LNCAP (cell line): ENCODE results near the gene NARS2.
A peak's percentile ranks its signal among the peaks of the same experiment; 100 is the strongest.

Experiments
- TF ChIP-seq, protein P1 (sequence below): fragments of 450-650 bp; IDR thresholded peaks from 2 replicates; pipeline ENCODE4 v1.5.1; 2017; ENCODE audit warnings: mild to moderate bottlenecking

Gene NARS2

DNA sequence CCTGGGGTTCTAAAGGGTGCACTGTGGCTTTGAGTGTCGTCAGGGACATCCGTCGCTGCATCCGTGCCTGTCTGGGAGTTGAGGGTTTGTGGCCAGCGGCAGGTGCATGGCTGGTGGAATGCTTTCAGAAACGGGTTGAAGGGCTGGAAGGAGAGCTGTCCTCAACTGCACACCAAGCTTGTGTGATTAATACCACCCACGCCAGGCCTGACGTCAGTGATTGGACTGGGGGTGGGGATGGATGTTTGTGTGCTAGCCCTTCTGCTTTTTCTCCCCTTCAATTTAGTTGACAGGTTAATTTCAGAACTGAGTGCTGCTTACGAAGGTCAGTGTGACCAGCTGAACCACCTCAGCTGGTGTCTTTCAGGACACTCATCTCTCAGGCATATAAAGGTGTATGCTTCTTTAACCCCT lies 153.9 kb downstream of the NARS2 start:
- TF ChIP-seq, protein P1, sequence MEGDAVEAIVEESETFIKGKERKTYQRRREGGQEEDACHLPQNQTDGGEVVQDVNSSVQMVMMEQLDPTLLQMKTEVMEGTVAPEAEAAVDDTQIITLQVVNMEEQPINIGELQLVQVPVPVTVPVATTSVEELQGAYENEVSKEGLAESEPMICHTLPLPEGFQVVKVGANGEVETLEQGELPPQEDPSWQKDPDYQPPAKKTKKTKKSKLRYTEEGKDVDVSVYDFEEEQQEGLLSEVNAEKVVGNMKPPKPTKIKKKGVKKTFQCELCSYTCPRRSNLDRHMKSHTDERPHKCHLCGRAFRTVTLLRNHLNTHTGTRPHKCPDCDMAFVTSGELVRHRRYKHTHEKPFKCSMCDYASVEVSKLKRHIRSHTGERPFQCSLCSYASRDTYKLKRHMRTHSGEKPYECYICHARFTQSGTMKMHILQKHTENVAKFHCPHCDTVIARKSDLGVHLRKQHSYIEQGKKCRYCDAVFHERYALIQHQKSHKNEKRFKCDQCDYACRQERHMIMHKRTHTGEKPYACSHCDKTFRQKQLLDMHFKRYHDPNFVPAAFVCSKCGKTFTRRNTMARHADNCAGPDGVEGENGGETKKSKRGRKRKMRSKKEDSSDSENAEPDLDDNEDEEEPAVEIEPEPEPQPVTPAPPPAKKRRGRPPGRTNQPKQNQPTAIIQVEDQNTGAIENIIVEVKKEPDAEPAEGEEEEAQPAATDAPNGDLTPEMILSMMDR: no peak

DNA sequence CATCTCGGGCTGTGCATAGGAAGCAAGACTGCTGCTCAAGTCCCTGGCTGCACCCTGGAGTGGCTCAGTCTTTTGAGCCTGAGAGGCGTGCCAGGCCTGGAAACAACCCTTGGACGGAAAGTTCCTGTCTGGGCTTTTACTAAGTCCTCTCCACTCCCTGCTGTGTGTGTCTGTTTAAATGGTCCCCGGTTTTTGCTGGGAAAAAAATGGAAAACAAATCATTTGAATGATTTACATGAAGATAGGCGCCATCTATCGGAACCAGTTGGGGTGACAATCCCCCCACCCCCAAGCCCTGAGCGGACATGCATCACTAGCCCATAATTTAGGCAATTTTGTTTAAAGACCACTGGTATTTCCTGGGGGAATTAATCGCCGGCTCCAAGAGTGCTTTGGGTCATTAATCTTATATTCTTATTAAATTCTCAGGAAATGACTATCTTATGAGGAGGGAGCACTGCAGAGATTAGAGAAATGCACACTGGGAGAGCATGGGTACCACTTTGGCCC lies 154.4 kb downstream of the NARS2 start:
- TF ChIP-seq, protein P1: peak; percentile 59

DNA sequence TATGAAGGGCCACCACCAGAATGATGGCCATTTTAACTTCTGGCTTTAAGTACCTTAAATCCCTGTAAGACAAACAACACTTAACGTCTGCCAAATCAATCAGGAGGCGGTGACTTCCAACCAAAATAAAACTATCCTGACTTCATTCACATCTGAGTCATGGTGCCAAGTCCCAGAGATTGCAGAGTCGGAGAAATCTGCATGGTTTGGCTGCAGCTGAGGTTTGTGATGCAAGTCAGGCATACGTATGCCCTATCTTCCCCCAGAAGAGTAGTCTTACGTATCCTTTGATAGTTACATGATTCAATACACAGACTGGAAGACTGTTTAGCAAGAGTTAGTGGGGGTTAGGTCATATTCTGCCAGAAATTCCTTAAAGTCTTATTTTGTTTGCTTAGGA lies 155.3 kb downstream of the NARS2 start:
- TF ChIP-seq, protein P1: no peak

DNA sequence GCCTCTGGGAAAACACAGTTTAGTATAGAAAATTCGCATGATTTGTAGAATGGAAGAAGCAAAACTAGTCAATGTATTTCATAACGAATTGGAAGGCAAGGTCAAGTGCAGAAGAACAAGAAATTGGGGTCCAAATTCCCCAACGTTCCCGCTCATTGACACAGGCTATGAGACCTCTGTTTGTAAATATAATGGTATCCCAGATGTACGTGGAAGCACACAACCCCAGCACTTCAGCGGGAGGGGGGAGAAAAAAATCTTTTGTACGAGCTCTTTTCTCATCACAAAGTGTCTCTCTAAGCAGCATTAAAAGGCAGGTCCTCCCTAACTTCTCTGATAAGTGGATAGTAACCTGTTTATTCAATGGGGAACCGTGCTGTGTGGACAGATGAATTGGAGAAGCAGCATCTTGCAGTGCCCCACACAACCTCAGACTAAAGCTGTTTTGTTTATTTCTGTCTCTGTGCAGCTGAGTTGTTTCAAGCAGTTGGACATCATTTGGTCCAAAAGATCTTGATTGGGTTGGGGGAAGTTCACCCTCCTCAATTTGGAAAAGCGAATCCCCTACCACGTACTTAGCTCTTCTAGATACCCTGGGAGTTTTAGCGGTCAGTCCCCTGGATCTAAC lies 156.0 kb downstream of the NARS2 start:
- TF ChIP-seq, protein P1: no peak

DNA sequence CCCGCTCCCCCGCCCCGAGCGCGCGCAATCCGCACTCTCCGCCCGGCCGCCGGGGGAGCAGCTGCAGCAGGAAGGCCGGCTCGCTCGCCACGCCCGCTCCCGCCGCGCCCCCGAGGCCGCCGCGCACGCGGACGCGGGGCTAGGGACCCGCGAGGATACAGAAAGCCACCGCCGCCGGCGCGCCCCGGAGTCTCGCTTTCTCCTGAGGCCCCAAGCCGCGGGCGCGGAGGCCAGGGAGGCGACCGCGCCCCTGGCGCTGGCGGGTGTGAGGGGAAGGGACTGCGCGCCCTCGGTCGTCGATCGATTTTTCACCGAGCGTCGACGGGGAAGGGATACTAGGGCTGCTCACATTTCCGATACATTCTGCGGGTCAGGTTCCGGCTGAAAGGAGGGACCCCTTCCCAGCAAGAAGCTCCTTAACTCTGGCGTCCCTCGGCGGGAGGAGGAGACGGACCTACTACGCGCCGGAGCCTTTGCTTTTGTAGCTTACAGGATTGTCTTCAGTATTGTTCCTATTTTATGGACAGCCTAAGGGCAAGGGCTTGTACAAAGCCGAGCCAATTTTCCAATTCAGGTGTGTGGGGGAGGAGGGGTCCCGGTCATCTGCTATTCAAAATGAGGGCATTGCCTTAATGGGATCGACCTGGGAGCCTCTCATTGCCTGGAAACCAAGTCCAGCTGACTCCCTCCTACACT lies 156.6 kb downstream of the NARS2 start:
- TF ChIP-seq, protein P1: no peak

DNA sequence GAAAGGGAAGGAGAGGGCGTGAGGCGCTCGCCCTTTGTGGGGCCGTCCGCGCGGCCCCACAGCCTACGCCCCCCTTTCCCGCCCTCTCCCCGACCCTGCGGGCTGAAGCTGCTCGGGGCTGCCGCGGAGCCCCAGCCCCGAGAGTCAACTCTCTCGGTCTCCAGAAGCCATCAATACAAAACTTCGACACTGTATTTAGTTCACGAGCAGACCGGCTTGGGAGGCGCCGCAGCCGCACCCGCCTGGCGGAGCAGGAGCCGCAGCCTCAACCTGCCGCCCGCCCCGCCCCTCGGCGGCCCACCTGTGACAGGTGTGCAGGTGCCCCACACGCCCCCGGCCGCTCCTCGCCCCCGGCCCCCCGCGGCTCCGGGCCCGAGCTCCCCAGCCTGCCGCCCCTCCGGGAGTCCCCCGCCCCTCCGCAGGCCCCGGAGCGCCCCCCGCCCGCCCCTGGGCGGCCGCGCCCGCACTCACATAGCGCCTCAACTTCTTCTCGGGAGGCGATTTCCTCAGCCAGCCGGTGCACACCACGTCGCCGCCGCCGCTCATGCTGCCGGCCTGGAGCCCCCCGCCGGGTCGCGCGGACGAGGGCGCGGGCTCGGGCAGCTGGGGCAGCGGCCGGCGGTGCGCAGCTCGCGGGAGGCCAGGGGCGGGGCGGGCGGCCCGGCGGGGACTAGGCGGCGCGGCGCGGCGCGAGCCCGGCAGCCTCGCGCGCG lies 157.3 kb downstream of the NARS2 start, which contains the start of gene GAB2:
Gene GAB2 (minus strand): TSS at position 646 of the 713 bp plus-strand sequence. CDS start 100 bp downstream, at position 546.
- TF ChIP-seq, protein P1: no peak

DNA sequence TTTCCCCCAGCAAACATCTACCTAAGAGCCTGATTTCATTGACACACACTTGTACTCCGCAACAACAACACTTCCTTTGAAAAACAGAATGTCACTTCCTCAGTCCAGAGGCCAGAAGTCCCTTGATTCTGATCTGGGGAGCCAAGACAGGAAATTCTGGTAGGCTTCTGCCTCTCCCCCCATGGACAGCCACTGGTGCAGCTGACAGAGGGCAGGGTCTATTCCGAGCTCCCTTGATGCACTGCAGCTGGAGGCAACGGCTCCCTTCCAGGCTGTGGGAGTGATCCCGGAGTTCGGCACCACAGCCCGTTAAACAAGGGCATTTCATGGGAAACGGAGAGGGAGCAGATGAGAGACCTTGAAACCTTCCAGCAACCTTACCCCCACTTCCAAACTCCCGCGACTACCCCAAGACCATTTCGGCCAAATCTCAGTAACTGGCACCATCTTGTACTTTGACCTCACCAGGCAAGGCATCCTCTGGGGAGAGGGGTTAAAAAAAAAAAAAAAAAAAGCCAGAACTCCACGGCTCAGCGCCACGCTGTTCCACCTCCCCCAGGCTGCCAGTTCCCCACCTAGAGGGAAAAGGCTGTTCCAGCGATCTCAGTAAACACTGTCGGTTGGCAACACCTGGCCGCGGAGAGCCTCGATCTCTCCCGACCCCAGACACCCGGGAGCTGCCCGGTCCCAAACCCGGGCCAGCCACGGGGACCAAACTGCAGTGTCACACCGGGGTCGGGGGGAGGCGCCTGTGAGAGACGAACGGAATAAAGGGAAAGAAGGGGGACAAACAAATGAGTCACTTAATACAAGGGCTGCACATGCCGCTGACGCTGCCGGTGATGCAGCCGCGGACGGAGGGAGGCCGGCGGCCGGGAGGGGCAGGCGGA lies 158.1 kb downstream of the NARS2 start:
- TF ChIP-seq, protein P1: peak; percentile 62
